Fibroblast of lung (primary cell): Measurements from ENCODE around the gene WDR55. TPM values are rescaled to one million over a fixed set of nuclear protein-coding genes. Genes with fewer than 3 reads are reported as not detected.

Experiments
- DNase-seq, 2 donors: peaks; one replicate each; pipeline versions ENCODE4 v3.0.0 to v3.0.0-alpha.2; 2010; ENCODE audit warnings: low read depth in 2 of 2
- H2AFZ ChIP-seq: 2 replicates; pipeline ENCODE4 v1.5.1; 2012; ENCODE audit warnings: low read length, control low read depth, inconsistent platforms
- H3K27ac ChIP-seq: 2 replicates; pipeline ENCODE4 v1.5.1; 2011; ENCODE audit warnings: low read length, control low read depth; ENCODE audit not compliant: insufficient read depth
- H3K27me3 ChIP-seq: 2 replicates; pipeline ENCODE4 v1.5.1; 2011; ENCODE audit warnings: mild to moderate bottlenecking, low read length; ENCODE audit not compliant: control insufficient read depth, insufficient read depth
- H3K36me3 ChIP-seq: 2 replicates; pipeline ENCODE4 v1.5.1; 2011; ENCODE audit warnings: low read length; ENCODE audit not compliant: control insufficient read depth, insufficient read depth
- H3K4me1 ChIP-seq: 2 replicates; pipeline ENCODE4 v1.5.1; 2011; ENCODE audit warnings: low read length; ENCODE audit not compliant: control insufficient read depth, insufficient read depth; ENCODE audit errors: extremely low read depth
- H3K4me2 ChIP-seq: 2 replicates; pipeline ENCODE4 v1.5.1; 2011; ENCODE audit warnings: low read length, control low read depth; ENCODE audit not compliant: insufficient read depth; ENCODE audit errors: extremely low read depth
- H3K4me3 ChIP-seq, 4 experiments: fragments of 200-600 bp in 1 of 4; sonication (generic) in 1 of 4; replicated peaks in 1 of 4; 2 replicates each; pipeline ENCODE4 v1.5.1; 2011 to 2016; ENCODE audit warnings: low read length in 4 of 4, low read depth in 3 of 4, mild to moderate bottlenecking in 3 of 4, control low read depth in 2 of 4, inconsistent platforms in 1 of 4, mixed read lengths in 1 of 4; ENCODE audit not compliant: insufficient read depth in 1 of 4; ENCODE audit errors: control extremely low read depth in 1 of 4
- H3K79me2 ChIP-seq: 2 replicates; pipeline ENCODE4 v1.5.1; 2012; ENCODE audit warnings: mild to moderate bottlenecking, low read length, inconsistent platforms; ENCODE audit not compliant: control insufficient read depth, insufficient read depth
- H3K9ac ChIP-seq: 2 replicates; pipeline ENCODE4 v1.5.1; 2011; ENCODE audit warnings: mild to moderate bottlenecking, low read length, control low read depth; ENCODE audit not compliant: insufficient read depth
- H3K9me3 ChIP-seq: 2 replicates; pipeline ENCODE4 v1.5.1; 2012; ENCODE audit warnings: low read depth, low read length; ENCODE audit not compliant: control insufficient read depth, insufficient read depth
- H4K20me1 ChIP-seq: 2 replicates; pipeline ENCODE4 v1.5.1; 2011; ENCODE audit warnings: low read length; ENCODE audit not compliant: control insufficient read depth, insufficient read depth; ENCODE audit errors: extremely low read depth
- EZH2 ChIP-seq: IDR thresholded peaks from 2 replicates; pipeline ENCODE4 v1.5.1; 2012; ENCODE audit warnings: low read length, control low read depth, mild to moderate bottlenecking; ENCODE audit errors: missing control alignments
- polyA plus RNA-seq, 2 donors: library from polyadenylated mRNA; depleted of rRNA in 1 of 2; stranded (reverse) in 1 of 2; unstranded in 1 of 2; fragments of >200 nt; gene quantifications; 2 replicates each; pipeline ENCODE4 v1.2.1, GENCODE V29; 2011 to 2012; ENCODE audit warnings: missing spikeins in 1 of 2
- total RNA-seq: library from RNA; depleted of rRNA; stranded (reverse); fragments of >200 nt; gene quantifications from 2 replicates; pipeline ENCODE4 v1.2.1, GENCODE V29; 2014
- TF ChIP-seq, protein P1 (sequence below), 2 donors: IDR thresholded peaks in 1 of 2; conservative IDR thresholded peaks in 1 of 2; 1 replicate in 1 of 2; 2 replicates in 1 of 2; pipeline ENCODE4 v1.5.1; 2011 to 2012; ENCODE audit warnings: low read length in 2 of 2, control low read depth in 1 of 2, inconsistent platforms in 1 of 2, low read depth in 1 of 2, mild to moderate bottlenecking in 1 of 2

WDR55 gene
- total and polyA plus RNA-seq, 2 donors (not counting 1 experiment from before 2014, with no cell fraction given): 18.8 to 28.4 TPM

DNA sequence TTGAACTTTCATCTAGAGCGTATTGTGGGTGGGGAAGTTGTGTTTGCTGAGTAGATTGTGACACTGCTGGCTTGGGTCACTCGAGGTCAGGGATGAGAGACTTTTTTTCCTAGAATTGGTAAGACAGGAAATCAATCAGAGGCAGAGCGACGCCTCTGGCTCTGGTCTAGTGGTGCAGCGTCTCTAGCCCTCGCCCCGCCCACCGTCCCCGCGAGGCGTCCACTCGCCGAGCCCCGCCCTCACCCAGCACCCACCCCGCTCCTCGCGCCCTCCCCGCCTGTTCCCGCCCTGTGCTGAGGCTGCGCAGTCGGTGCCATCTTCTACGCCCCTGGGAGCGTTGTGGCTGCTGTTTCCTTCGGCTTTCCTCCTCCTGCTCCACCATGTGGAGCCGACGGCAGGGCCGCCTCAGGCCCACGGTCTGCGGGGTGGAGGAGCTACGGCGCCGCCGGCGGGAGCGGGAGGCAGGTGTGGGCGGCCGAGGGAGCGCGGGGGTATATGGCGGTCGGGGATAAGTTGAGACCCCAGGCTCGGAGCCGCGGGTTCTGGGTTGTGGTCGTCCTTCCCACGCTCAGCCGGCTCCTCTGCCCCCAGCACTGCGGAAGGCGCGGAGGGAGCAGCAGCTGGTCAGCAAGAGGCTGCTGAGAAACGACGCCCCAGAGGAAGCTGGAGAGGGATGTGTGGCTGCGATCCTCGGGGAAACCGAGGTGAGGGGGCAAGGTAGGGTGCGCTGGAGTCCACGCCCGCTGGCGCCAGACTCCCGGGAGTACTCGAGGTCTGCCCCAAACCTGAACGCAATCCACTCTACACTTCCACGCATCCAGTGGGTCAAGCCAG is 25.3 kb upstream of the WDR55 start, which contains the start of gene TMCO6:
Gene TMCO6, plus strand, starts transcription at position 304 of the 834 bp plus-strand sequence. Its CDS starts 77 bp downstream, at position 381.
- H3K4me1 ChIP-seq: no peaks in the 10 kb centered on the region
- peak within 1 kb of the TSS; percentile 94 for H3K4me2 ChIP-seq
- no peaks in the 10 kb centered on the region for H3K27me3 ChIP-seq
- DNase-seq: peak; percentile 88 to 97
- H2AFZ ChIP-seq: peak within 1 kb of the TSS; percentile 86
- H3K4me3 ChIP-seq: peak within 1 kb of the TSS; percentile 74 to 83 (median 78)
- TF ChIP-seq EZH2: no peak
- TF ChIP-seq, protein P1, sequence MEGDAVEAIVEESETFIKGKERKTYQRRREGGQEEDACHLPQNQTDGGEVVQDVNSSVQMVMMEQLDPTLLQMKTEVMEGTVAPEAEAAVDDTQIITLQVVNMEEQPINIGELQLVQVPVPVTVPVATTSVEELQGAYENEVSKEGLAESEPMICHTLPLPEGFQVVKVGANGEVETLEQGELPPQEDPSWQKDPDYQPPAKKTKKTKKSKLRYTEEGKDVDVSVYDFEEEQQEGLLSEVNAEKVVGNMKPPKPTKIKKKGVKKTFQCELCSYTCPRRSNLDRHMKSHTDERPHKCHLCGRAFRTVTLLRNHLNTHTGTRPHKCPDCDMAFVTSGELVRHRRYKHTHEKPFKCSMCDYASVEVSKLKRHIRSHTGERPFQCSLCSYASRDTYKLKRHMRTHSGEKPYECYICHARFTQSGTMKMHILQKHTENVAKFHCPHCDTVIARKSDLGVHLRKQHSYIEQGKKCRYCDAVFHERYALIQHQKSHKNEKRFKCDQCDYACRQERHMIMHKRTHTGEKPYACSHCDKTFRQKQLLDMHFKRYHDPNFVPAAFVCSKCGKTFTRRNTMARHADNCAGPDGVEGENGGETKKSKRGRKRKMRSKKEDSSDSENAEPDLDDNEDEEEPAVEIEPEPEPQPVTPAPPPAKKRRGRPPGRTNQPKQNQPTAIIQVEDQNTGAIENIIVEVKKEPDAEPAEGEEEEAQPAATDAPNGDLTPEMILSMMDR (conservative IDR thresholded peaks at IDR 0.05 in 1 of 2, IDR thresholded peaks at IDR 0.05 in 1 of 2; ENCODE audit: low read depth in 1 of 2, low read length in 2 of 2): peak; percentile 31 to 45
- peak within 1 kb of the TSS; percentile 85 for H3K9ac ChIP-seq
- H3K27ac ChIP-seq: peak within 1 kb of the TSS; percentile 73
- H4K20me1 ChIP-seq: no peaks in the 10 kb centered on the region
- H3K79me2 ChIP-seq: peaks cover 5% of the 10 kb centered on the region
- peaks cover 4% of the 10 kb centered on the region for H3K36me3 ChIP-seq
- H3K9me3 ChIP-seq: no peaks in the 10 kb centered on the region

- no peaks in the 10 kb centered on the region for H3K9me3 ChIP-seq
- no peaks in the 10 kb centered on the region for H4K20me1 ChIP-seq
- H3K9ac ChIP-seq: no peak overlapping the region
- H3K36me3 ChIP-seq: peaks cover 11% of the 10 kb centered on the region
- H3K27ac ChIP-seq: no peak overlapping the region
- no peak overlapping the region for H3K4me3 ChIP-seq
- no peaks in the 10 kb centered on the region for H3K27me3 ChIP-seq
- peaks cover 14% of the 10 kb centered on the region for H3K79me2 ChIP-seq
- H3K4me1 ChIP-seq: peaks cover 4% of the 10 kb centered on the region
- H2AFZ ChIP-seq: no peak overlapping the region
- H3K4me2 ChIP-seq: no peak overlapping the region
- DNase-seq: no peak
- no peak for TF ChIP-seq EZH2
- TF ChIP-seq, protein P1 (conservative IDR thresholded peaks at IDR 0.05 in 1 of 2, IDR thresholded peaks at IDR 0.05 in 1 of 2; ENCODE audit: low read depth in 1 of 2, low read length in 2 of 2): no peak
These were observed 23.0 kb upstream of the WDR55 start for GRCh38 chr5:140641716-140642115.

- no peak overlapping the region for H2AFZ ChIP-seq
- peaks cover 11% of the 10 kb centered on the region for H3K36me3 ChIP-seq
- peak; percentile 65 to 84 for DNase-seq
- TF ChIP-seq, protein P1 (conservative IDR thresholded peaks at IDR 0.05 in 1 of 2, IDR thresholded peaks at IDR 0.05 in 1 of 2; ENCODE audit: low read depth in 1 of 2, low read length in 2 of 2): no peak
- no peak for TF ChIP-seq EZH2
- no peaks in the 10 kb centered on the region for H3K9me3 ChIP-seq
- no peak overlapping the region for H3K27ac ChIP-seq
- H3K4me3 ChIP-seq: no peak overlapping the region
- peaks cover 21% of the 10 kb centered on the region for H3K79me2 ChIP-seq
- peaks cover 4% of the 10 kb centered on the region for H3K4me1 ChIP-seq
- no peak overlapping the region for H3K4me2 ChIP-seq
- no peak overlapping the region for H3K9ac ChIP-seq
- no peaks in the 10 kb centered on the region for H4K20me1 ChIP-seq
- no peaks in the 10 kb centered on the region for H3K27me3 ChIP-seq
These were observed 22.0 kb upstream of the WDR55 start for GRCh38 chr5:140642718-140643117.
